DMS 273 (cell line): ENCODE data around the gene KLC1.

Experiments
- DNase-seq: peaks from one replicate; lab custom pipeline; 2025; ENCODE audit not compliant: unreplicated experiment; lab: John Stamatoyannopoulos, UW

KLC1 gene

GRCh38 chr14:103733651-103734050 lies 104.6 kb downstream of the KLC1 start:
- DNase-seq = no peak

- no peak for DNase-seq
Measured at GRCh38 chr14:103734081-103734888, 105.3 kb downstream of the KLC1 start.

- DNase-seq = no peak
Measured at GRCh38 chr14:103735022-103735421, 106.0 kb downstream of the KLC1 start.

- no peak for DNase-seq
Measured at GRCh38 chr14:103735439-103735814, 106.4 kb downstream of the KLC1 start.

GRCh38 chr14:103735815-103736545 lies 107.0 kb downstream of the KLC1 start:
- DNase-seq = no peak

- no peak for DNase-seq
Measured at GRCh38 chr14:103736546-103737431, 107.8 kb downstream of the KLC1 start.

GRCh38 chr14:103737432-103738045 lies 108.5 kb downstream of the KLC1 start:
- DNase-seq = no peak

- DNase-seq = no peak
Measured at GRCh38 chr14:103738166-103738565, 109.2 kb downstream of the KLC1 start.

- no peak for DNase-seq
Measured at GRCh38 chr14:103738701-103739451, 109.9 kb downstream of the KLC1 start.

- DNase-seq = no peak
Measured at GRCh38 chr14:103739466-103739792, 110.4 kb downstream of the KLC1 start.

GRCh38 chr14:103739793-103740501 lies 110.9 kb downstream of the KLC1 start:
- no peak for DNase-seq

GRCh38 chr14:103740991-103741689 lies 112.1 kb downstream of the KLC1 start:
- no peak for DNase-seq

GRCh38 chr14:103741876-103742275 lies 112.9 kb downstream of the KLC1 start:
- no peak for DNase-seq

- DNase-seq = no peak
Measured at GRCh38 chr14:103742499-103743255, 113.7 kb downstream of the KLC1 start.

GRCh38 chr14:103743691-103744090 lies 114.7 kb downstream of the KLC1 start:
- DNase-seq = no peak

- no peak for DNase-seq
Measured at GRCh38 chr14:103744621-103745395, 115.8 kb downstream of the KLC1 start.

- DNase-seq = no peak
Measured at GRCh38 chr14:103745424-103745823, 116.4 kb downstream of the KLC1 start.

GRCh38 chr14:103746701-103747100 lies 117.7 kb downstream of the KLC1 start:
- no peak for DNase-seq
